SK-N-MC (cell line): ENCODE data around the gene NEK7.

ENCODE experiments used
- DNase-seq: peaks from one replicate; pipeline ENCODE4 v3.0.0-alpha.2; 2011; ENCODE audit warnings: low read depth, low spot score
- H3K27ac ChIP-seq: fragments of 200-600 bp; sonication (generic); 2 replicates; pipeline ENCODE4 v1.5.1; 2016; ENCODE audit warnings: mixed run types
- H3K36me3 ChIP-seq: fragments of 200-600 bp; sonication (generic); 2 replicates; pipeline ENCODE4 v1.6.1; 2017; ENCODE audit warnings: antibody characterized with exemption, low read length, mixed read lengths; ENCODE audit not compliant: insufficient read depth
- H3K4me3 ChIP-seq: fragments of 200-600 bp; sonication (generic); 2 replicates; pipeline ENCODE4 v1.5.1; 2016
- H3K9ac ChIP-seq: fragments of 200-600 bp; sonication (generic); 2 replicates; pipeline ENCODE4 v1.8.0; 2017; ENCODE audit warnings: mixed run types, mixed read lengths; ENCODE audit not compliant: insufficient read length
- H3K9me3 ChIP-seq: fragments of 200-600 bp; sonication (generic); 2 replicates; pipeline ENCODE4 v1.6.1; 2017; ENCODE audit warnings: low read depth, mild to moderate bottlenecking, antibody characterized with exemption, low read length, moderate library complexity, mixed read lengths
- EZH2 ChIP-seq: fragments of 200-600 bp; sonication (generic); IDR thresholded peaks from one replicate; pipeline ENCODE4 v1.6.1; 2017; ENCODE audit warnings: antibody characterized with exemption
- FOXP2 ChIP-seq: optimal IDR thresholded peaks from 2 replicates; pipeline ENCODE3; 2011; ENCODE audit warnings: mild to moderate bottlenecking, moderate library complexity; ENCODE audit not compliant: insufficient read depth; ENCODE audit errors: extremely low read length, control extremely low read depth
- POLR2AphosphoS5 ChIP-seq: IDR thresholded peaks from 2 replicates; pipeline ENCODE4 v1.6.1; 2012; ENCODE audit warnings: mild to moderate bottlenecking, low read depth, low read length, borderline replicate concordance

The NEK7 gene

GRCh38 chr1:198132060-198132781 lies 24.6 kb upstream of the NEK7 start:
- H3K27ac ChIP-seq, result no peak overlapping the region
- H3K36me3 ChIP-seq, result no peaks in the 10 kb centered on the region
- no peak for DNase-seq
- TF ChIP-seq FOXP2 (no peak), EZH2 (no peak), POLR2AphosphoS5 (no peak)
- no peaks in the 10 kb centered on the region for H3K9me3 ChIP-seq
- no peak overlapping the region for H3K9ac ChIP-seq
- H3K4me3 ChIP-seq, result no peak overlapping the region

GRCh38 chr1:198134252-198134651 lies 22.5 kb upstream of the NEK7 start:
- TF ChIP-seq POLR2AphosphoS5, result no peak
- TF ChIP-seq EZH2, result no peak
- no peak for TF ChIP-seq FOXP2
- no peak overlapping the region for H3K27ac ChIP-seq
- no peaks in the 10 kb centered on the region for H3K9me3 ChIP-seq
- H3K9ac ChIP-seq, result no peak overlapping the region
- no peak for DNase-seq
- H3K36me3 ChIP-seq, result no peaks in the 10 kb centered on the region
- no peak overlapping the region for H3K4me3 ChIP-seq

- no peak overlapping the region for H3K9ac ChIP-seq
Measured at GRCh38 chr1:198135366-198135765, 21.4 kb upstream of the NEK7 start.

GRCh38 chr1:198141668-198142351 lies 15.0 kb upstream of the NEK7 start:
- TF ChIP-seq POLR2AphosphoS5 (no peak), EZH2 (no peak), FOXP2 (no peak)
- Histone ChIP-seq H3K4me3 (no peak overlapping the region), H3K36me3 (no peaks in the 10 kb centered on the region), H3K27ac (no peak overlapping the region), H3K9me3 (no peaks in the 10 kb centered on the region), H3K9ac (no peak overlapping the region)
- no peak for DNase-seq

More at GRCh38 chr1:198135366-198135765, 21.4 kb upstream of the NEK7 start:
- H3K27ac ChIP-seq, result no peak overlapping the region
- H3K9me3 ChIP-seq, result no peaks in the 10 kb centered on the region
- no peak for DNase-seq
- TF ChIP-seq FOXP2, result no peak
- TF ChIP-seq EZH2, result no peak
- no peak for TF ChIP-seq POLR2AphosphoS5
- H3K4me3 ChIP-seq, result no peak overlapping the region
- no peaks in the 10 kb centered on the region for H3K36me3 ChIP-seq

GRCh38 chr1:198143797-198144196 lies 13.0 kb upstream of the NEK7 start:
- no peak for TF ChIP-seq EZH2
- TF ChIP-seq FOXP2, result no peak
- no peak for TF ChIP-seq POLR2AphosphoS5
- no peaks in the 10 kb centered on the region for H3K36me3 ChIP-seq

GRCh38 chr1:198147216-198147615 lies 9.6 kb upstream of the NEK7 start:
- H3K9me3 ChIP-seq, result no peaks in the 10 kb centered on the region
- no peaks in the 10 kb centered on the region for H3K36me3 ChIP-seq
- DNase-seq, result no peak
- no peak overlapping the region for H3K9ac ChIP-seq
- no peak overlapping the region for H3K4me3 ChIP-seq
- TF ChIP-seq POLR2AphosphoS5 (no peak), EZH2 (no peak), FOXP2 (no peak)
- H3K27ac ChIP-seq, result no peak overlapping the region

More at GRCh38 chr1:198143797-198144196, 13.0 kb upstream of the NEK7 start:
- 0 out of 2 replicates have a peak overlapping the region, but pooled peaks have one; percentile 32 for H3K4me3 ChIP-seq
- 0 out of 2 replicates have a peak overlapping the region, but pooled peaks have one; percentile 35 for H3K27ac ChIP-seq
- H3K9ac ChIP-seq, result no peak overlapping the region
- H3K9me3 ChIP-seq, result no peaks in the 10 kb centered on the region
- DNase-seq, result no peak

GRCh38 chr1:198150369-198150768 lies 6.4 kb upstream of the NEK7 start:
- peak overlapping the region; percentile 60; the same call in 1 of the 2 replicates for H3K27ac ChIP-seq
- no peak overlapping the region for H3K4me3 ChIP-seq
- no peak overlapping the region for H3K9ac ChIP-seq
- no peak for TF ChIP-seq POLR2AphosphoS5
- TF ChIP-seq EZH2, result no peak
- H3K36me3 ChIP-seq, result no peaks in the 10 kb centered on the region
- no peaks in the 10 kb centered on the region for H3K9me3 ChIP-seq
- DNase-seq, result no peak

- Histone ChIP-seq H3K9ac (no peak overlapping the region), H3K36me3 (no peaks in the 10 kb centered on the region), H3K9me3 (no peaks in the 10 kb centered on the region), H3K4me3 (peak overlapping the region; percentile 28), H3K27ac (peak overlapping the region; percentile 68; the same call in 1 of the 2 replicates)
- DNase-seq, result no peak
- TF ChIP-seq POLR2AphosphoS5, result no peak
- no peak for TF ChIP-seq FOXP2
- TF ChIP-seq EZH2, result no peak
Measured at GRCh38 chr1:198151688-198152087, 5.1 kb upstream of the NEK7 start.
